Ascending aorta (tissue), 2 donors: ENCODE results near the gene FSTL4. TPM values are rescaled to one million over a fixed set of nuclear protein-coding genes. Genes with fewer than 3 reads are reported as not detected.

ENCODE experiments used
- DNase-seq, 2 donors: peaks; one replicate each; pipeline ENCODE4 v3.0.0-alpha.2; 2019; ENCODE audit warnings: low spot score in 2 of 2
- H3K27ac ChIP-seq, 2 donors: fragments of 200-600 bp; sonication (generic); one replicate each; pipeline ENCODE4 v1.5.1; 2016 to 2017; ENCODE audit warnings: mild to moderate bottlenecking in 1 of 2
- H3K27me3 ChIP-seq: fragments of 200-600 bp; sonication (generic); one replicate; pipeline ENCODE4 v1.5.1; 2017
- H3K36me3 ChIP-seq, 2 donors: fragments of 200-600 bp; sonication (generic); one replicate each; pipeline ENCODE4 v1.5.1; 2016
- H3K4me1 ChIP-seq, 2 donors: fragments of 200-600 bp; sonication (generic); one replicate each; pipeline ENCODE4 v1.5.1; 2016 to 2017; ENCODE audit warnings: mild to moderate bottlenecking in 1 of 2
- H3K4me3 ChIP-seq, 2 donors: fragments of 200-600 bp; sonication (generic); one replicate each; pipeline ENCODE4 v1.5.1; 2016 to 2017; ENCODE audit warnings: mild to moderate bottlenecking in 1 of 2
- H3K9me3 ChIP-seq, 2 donors: fragments of 200-600 bp; sonication (generic); one replicate each; pipeline ENCODE4 v1.5.1; 2016
- CTCF ChIP-seq, 3 experiments: fragments of 200-600 bp in 2 of 3; fragments of 450-650 bp in 1 of 3; sonication (generic) in 2 of 3; IDR thresholded peaks; one replicate each; pipeline ENCODE4 v1.5.1; 2016 to 2019; ENCODE audit warnings: antibody characterized with exemption in 3 of 3, mild to moderate bottlenecking in 1 of 3, moderate library complexity in 1 of 3
- intact Hi-C: fragments of 100-400 bp; cut with DNase I; formaldehyde crosslinking; loops from one replicate; pipeline ENCODE4 v1.15.1; 2023
- total RNA-seq: library from RNA; depleted of rRNA; stranded (reverse); fragments of >200 nt; gene quantifications from one replicate; pipeline ENCODE4 v1.1.0, GENCODE V29; 2016

FSTL4 gene
- total RNA-seq, 1 donor from 2014 or later, result 0.11 TPM

GRCh38 chr5:133406208-133406976 lies 205.9 kb downstream of the FSTL4 start:
- no peak for TF ChIP-seq CTCF (IDR thresholded peaks at IDR 0.05)
- H3K4me1 ChIP-seq, result no peaks in the 10 kb centered on the region
- no peak overlapping the region for H3K4me3 ChIP-seq
- no peaks in the 10 kb centered on the region for H3K9me3 ChIP-seq
- H3K27ac ChIP-seq, result no peak overlapping the region
- no peaks in the 10 kb centered on the region for H3K27me3 ChIP-seq
- DNase-seq, result peak in 1 of 2 donors; percentile 18
- H3K36me3 ChIP-seq, result no peaks in the 10 kb centered on the region
- intact Hi-C loops, result no loop called here

- intact Hi-C loops, result no loop called here
- Histone ChIP-seq H3K9me3 (no peaks in the 10 kb centered on the region), H3K4me1 (no peaks in the 10 kb centered on the region), H3K4me3 (no peak overlapping the region), H3K36me3 (no peaks in the 10 kb centered on the region), H3K27me3 (no peaks in the 10 kb centered on the region), H3K27ac (no peak overlapping the region)
- peak in 1 of 2 donors; percentile 52 for DNase-seq
- TF ChIP-seq CTCF (IDR thresholded peaks at IDR 0.05), result no peak
Observed at GRCh38 chr5:133405275-133406034, 206.9 kb downstream of the FSTL4 start.

- Histone ChIP-seq H3K27ac (no peak overlapping the region), H3K4me1 (no peaks in the 10 kb centered on the region), H3K27me3 (no peaks in the 10 kb centered on the region), H3K36me3 (no peaks in the 10 kb centered on the region), H3K4me3 (no peak overlapping the region), H3K9me3 (no peaks in the 10 kb centered on the region)
- intact Hi-C loops, result no loop called here
- TF ChIP-seq CTCF (IDR thresholded peaks at IDR 0.05), result no peak
- no peak for DNase-seq
Observed at GRCh38 chr5:133404724-133405123, 207.6 kb downstream of the FSTL4 start.

GRCh38 chr5:133403741-133404364 lies 208.5 kb downstream of the FSTL4 start:
- TF ChIP-seq CTCF (IDR thresholded peaks at IDR 0.05), result no peak
- no peaks in the 10 kb centered on the region for H3K9me3 ChIP-seq
- H3K27ac ChIP-seq, result no peak overlapping the region
- H3K27me3 ChIP-seq, result no peaks in the 10 kb centered on the region
- peak in 1 of 2 donors; percentile 31 for DNase-seq
- intact Hi-C loops, result no loop called here
- H3K4me3 ChIP-seq, result no peak overlapping the region
- H3K4me1 ChIP-seq, result no peaks in the 10 kb centered on the region
- no peaks in the 10 kb centered on the region for H3K36me3 ChIP-seq

- no peaks in the 10 kb centered on the region for H3K27me3 ChIP-seq
- TF ChIP-seq CTCF (IDR thresholded peaks at IDR 0.05), result no peak
- no peaks in the 10 kb centered on the region for H3K4me1 ChIP-seq
- peak in 1 of 2 donors; percentile 46 for DNase-seq
- H3K36me3 ChIP-seq, result no peaks in the 10 kb centered on the region
- H3K4me3 ChIP-seq, result no peak overlapping the region
- H3K9me3 ChIP-seq, result no peaks in the 10 kb centered on the region
- intact Hi-C loops, result no loop called here
- H3K27ac ChIP-seq, result no peak overlapping the region
Observed at GRCh38 chr5:133402775-133403174, 209.6 kb downstream of the FSTL4 start.
